Astrocyte (in vitro differentiated cells and primary cell): ENCODE measurements around the gene ZFYVE21. TPM values are rescaled to one million over a fixed set of nuclear protein-coding genes. Genes with fewer than 3 reads are reported as not detected.

ENCODE experiments used
- DNase-seq: peaks from one replicate; pipeline ENCODE4 v3.0.0-alpha.2; 2010; ENCODE audit warnings: low read depth
- FAIRE-seq: peaks from 2 replicates; lab custom pipeline; 2011; peaks lifted over from hg19 to GRCh38; lab: Jason Lieb, UNC
- H2AFZ ChIP-seq: 2 replicates; pipeline ENCODE4 v1.6.0; 2012; ENCODE audit warnings: low read depth, low read length, inconsistent platforms
- H3K27ac ChIP-seq: 2 replicates; pipeline ENCODE4 v1.5.1; 2011; ENCODE audit warnings: low read depth, low read length, inconsistent platforms
- H3K27me3 ChIP-seq: 2 replicates; pipeline ENCODE4 v1.6.0; 2011; ENCODE audit warnings: low read length, inconsistent platforms; ENCODE audit not compliant: insufficient read depth
- H3K36me3 ChIP-seq: 2 replicates; pipeline ENCODE4 v1.5.1; 2011; ENCODE audit warnings: low read length, inconsistent platforms; ENCODE audit not compliant: insufficient read depth
- H3K4me1 ChIP-seq: 2 replicates; pipeline ENCODE4 v1.5.1; 2011; ENCODE audit warnings: low read length, inconsistent platforms; ENCODE audit not compliant: insufficient read depth
- H3K4me2 ChIP-seq: 2 replicates; pipeline ENCODE4 v1.6.0; 2012; ENCODE audit warnings: low read length, inconsistent platforms
- H3K4me3 ChIP-seq: 2 replicates; pipeline ENCODE4 v1.5.1; 2011; ENCODE audit warnings: low read depth, mild to moderate bottlenecking, low read length, inconsistent platforms; ENCODE audit not compliant: insufficient read depth
- H3K79me2 ChIP-seq: 2 replicates; pipeline ENCODE4 v1.6.0; 2012; ENCODE audit warnings: mild to moderate bottlenecking, low read length, inconsistent platforms; ENCODE audit not compliant: insufficient read depth
- H3K9ac ChIP-seq: 2 replicates; pipeline ENCODE4 v1.6.0; 2012; ENCODE audit warnings: mild to moderate bottlenecking, low read length, inconsistent platforms
- H3K9me3 ChIP-seq: 2 replicates; pipeline ENCODE4 v1.5.1; 2012; ENCODE audit warnings: low read depth, mild to moderate bottlenecking, low read length, inconsistent platforms; ENCODE audit not compliant: insufficient read depth
- H4K20me1 ChIP-seq: 2 replicates; pipeline ENCODE4 v1.6.0; 2012; ENCODE audit warnings: low read length, inconsistent platforms; ENCODE audit not compliant: insufficient read depth
- H3K27ac Mint-ChIP-seq: one replicate; pipeline ENCODE4 v1.8.0; 2021; ENCODE audit warnings: mild to moderate bottlenecking, mixed read lengths; ENCODE audit not compliant: unreplicated experiment
- H3K27me3 Mint-ChIP-seq: one replicate; pipeline ENCODE4 v1.8.0; 2021; ENCODE audit warnings: low read depth, mixed read lengths; ENCODE audit not compliant: unreplicated experiment
- H3K36me3 Mint-ChIP-seq: one replicate; pipeline ENCODE4 v1.8.0; 2021; ENCODE audit warnings: low read depth, mixed read lengths; ENCODE audit not compliant: unreplicated experiment
- H3K4me1 Mint-ChIP-seq: one replicate; pipeline ENCODE4 v1.8.0; 2021; ENCODE audit warnings: low read depth, mixed read lengths; ENCODE audit not compliant: unreplicated experiment
- H3K4me3 Mint-ChIP-seq: one replicate; pipeline ENCODE4 v1.8.0; 2021; ENCODE audit warnings: mild to moderate bottlenecking, moderate library complexity, mixed read lengths; ENCODE audit not compliant: unreplicated experiment
- H3K9me3 Mint-ChIP-seq: one replicate; pipeline ENCODE4 v1.8.0; 2021; ENCODE audit warnings: mild to moderate bottlenecking, mixed read lengths; ENCODE audit not compliant: unreplicated experiment
- CTCF ChIP-seq: IDR thresholded peaks from 2 replicates; pipeline ENCODE4 v1.5.1; 2011; ENCODE audit warnings: low read depth, mild to moderate bottlenecking, inconsistent platforms, low read length, moderate library complexity; ENCODE audit not compliant: insufficient read depth
- EZH2 ChIP-seq: IDR thresholded peaks from 2 replicates; pipeline ENCODE4 v1.6.1; 2012; ENCODE audit warnings: mild to moderate bottlenecking, low read length, inconsistent platforms; ENCODE audit not compliant: insufficient read depth
- total RNA-seq: library from RNA; stranded (reverse); gene quantifications from 2 replicates; pipeline ENCODE4 v1.2.1, GENCODE V29; 2021

The ZFYVE21 gene
- total RNA-seq, 1 donor from 2014 or later, result 41.7 TPM

GRCh38 chr14:103753774-103754173 lies 38.2 kb downstream of the ZFYVE21 start:
- H3K36me3 Mint-ChIP-seq, result no peaks in the 10 kb centered on the region
- Histone ChIP-seq H2AFZ (no peak overlapping the region), H3K27ac (no peak overlapping the region), H3K4me3 (no peak overlapping the region), H4K20me1 (no peaks in the 10 kb centered on the region), H3K4me1 (no peaks in the 10 kb centered on the region), H3K9me3 (no peaks in the 10 kb centered on the region), H3K36me3 (no peaks in the 10 kb centered on the region), H3K27me3 (no peaks in the 10 kb centered on the region), H3K9ac (no peak overlapping the region), H3K4me2 (no peak overlapping the region), H3K79me2 (no peaks in the 10 kb centered on the region)
- no peak overlapping the region for H3K27ac Mint-ChIP-seq
- no peaks in the 10 kb centered on the region for H3K4me1 Mint-ChIP-seq
- no peak for FAIRE-seq
- no peak overlapping the region for H3K4me3 Mint-ChIP-seq
- H3K27me3 Mint-ChIP-seq, result no peaks in the 10 kb centered on the region
- DNase-seq, result no peak
- TF ChIP-seq CTCF, result no peak
- no peaks in the 10 kb centered on the region for H3K9me3 Mint-ChIP-seq

- Histone ChIP-seq H3K4me1 (no peaks in the 10 kb centered on the region), H3K36me3 (no peaks in the 10 kb centered on the region), H3K9me3 (no peaks in the 10 kb centered on the region), H3K9ac (no peak overlapping the region), H3K4me2 (no peak overlapping the region), H4K20me1 (no peaks in the 10 kb centered on the region), H3K27me3 (no peaks in the 10 kb centered on the region), H3K79me2 (no peaks in the 10 kb centered on the region), H2AFZ (no peak overlapping the region), H3K4me3 (no peak overlapping the region), H3K27ac (no peak overlapping the region)
- no peak for FAIRE-seq
- H3K9me3 Mint-ChIP-seq, result no peaks in the 10 kb centered on the region
- H3K27me3 Mint-ChIP-seq, result no peaks in the 10 kb centered on the region
- no peak overlapping the region for H3K27ac Mint-ChIP-seq
- H3K36me3 Mint-ChIP-seq, result no peaks in the 10 kb centered on the region
- no peak overlapping the region for H3K4me3 Mint-ChIP-seq
- no peak for TF ChIP-seq EZH2
- TF ChIP-seq CTCF, result no peak
- DNase-seq, result no peak
- no peaks in the 10 kb centered on the region for H3K4me1 Mint-ChIP-seq
These were observed 39.5 kb downstream of the ZFYVE21 start for GRCh38 chr14:103755060-103755459.

GRCh38 chr14:103758059-103758776 lies 42.6 kb downstream of the ZFYVE21 start:
- H3K4me2 ChIP-seq, result no peak overlapping the region
- no peak overlapping the region for H3K27ac ChIP-seq
- H3K36me3 ChIP-seq, result no peaks in the 10 kb centered on the region
- no peaks in the 10 kb centered on the region for H3K9me3 Mint-ChIP-seq
- H4K20me1 ChIP-seq, result no peaks in the 10 kb centered on the region
- no peak overlapping the region for H3K4me3 Mint-ChIP-seq
- TF ChIP-seq EZH2 (no peak), CTCF (no peak)
- H3K4me1 Mint-ChIP-seq, result peaks cover 8% of the 10 kb centered on the region
- no peaks in the 10 kb centered on the region for H3K36me3 Mint-ChIP-seq
- H2AFZ ChIP-seq, result no peak overlapping the region
- no peaks in the 10 kb centered on the region for H3K79me2 ChIP-seq
- H3K27ac Mint-ChIP-seq, result no peak overlapping the region
- FAIRE-seq (no peak), DNase-seq (no peak)
- H3K27me3 ChIP-seq, result no peaks in the 10 kb centered on the region
- H3K9ac ChIP-seq, result no peak overlapping the region
- no peaks in the 10 kb centered on the region for H3K27me3 Mint-ChIP-seq
- H3K4me1 ChIP-seq, result no peaks in the 10 kb centered on the region
- no peaks in the 10 kb centered on the region for H3K9me3 ChIP-seq
- no peak overlapping the region for H3K4me3 ChIP-seq
